ENCODE results near the gene DOCK1.

The DOCK1 gene

GRCh38 chr10:127162841-127163240, 257.6 kb downstream of the DOCK1 start:
- H3K36me3 ChIP-seq (ENCODE audit: low read depth) = no peaks in the 10 kb centered on the region
- no peak overlapping the region for H3K27ac ChIP-seq (ENCODE audit: poor library complexity, severe bottlenecking)
- TF ChIP-seq, protein P1, sequence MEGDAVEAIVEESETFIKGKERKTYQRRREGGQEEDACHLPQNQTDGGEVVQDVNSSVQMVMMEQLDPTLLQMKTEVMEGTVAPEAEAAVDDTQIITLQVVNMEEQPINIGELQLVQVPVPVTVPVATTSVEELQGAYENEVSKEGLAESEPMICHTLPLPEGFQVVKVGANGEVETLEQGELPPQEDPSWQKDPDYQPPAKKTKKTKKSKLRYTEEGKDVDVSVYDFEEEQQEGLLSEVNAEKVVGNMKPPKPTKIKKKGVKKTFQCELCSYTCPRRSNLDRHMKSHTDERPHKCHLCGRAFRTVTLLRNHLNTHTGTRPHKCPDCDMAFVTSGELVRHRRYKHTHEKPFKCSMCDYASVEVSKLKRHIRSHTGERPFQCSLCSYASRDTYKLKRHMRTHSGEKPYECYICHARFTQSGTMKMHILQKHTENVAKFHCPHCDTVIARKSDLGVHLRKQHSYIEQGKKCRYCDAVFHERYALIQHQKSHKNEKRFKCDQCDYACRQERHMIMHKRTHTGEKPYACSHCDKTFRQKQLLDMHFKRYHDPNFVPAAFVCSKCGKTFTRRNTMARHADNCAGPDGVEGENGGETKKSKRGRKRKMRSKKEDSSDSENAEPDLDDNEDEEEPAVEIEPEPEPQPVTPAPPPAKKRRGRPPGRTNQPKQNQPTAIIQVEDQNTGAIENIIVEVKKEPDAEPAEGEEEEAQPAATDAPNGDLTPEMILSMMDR (IDR thresholded peaks at IDR 0.05; ENCODE audit: poor library complexity, severe bottlenecking) = no peak
- no peaks in the 10 kb centered on the region for H3K9me3 ChIP-seq (ENCODE audit: severe bottlenecking)
- no peak for ATAC-seq (ENCODE audit: low read depth)
- H3K4me3 ChIP-seq (ENCODE audit: severe bottlenecking) = no peak overlapping the region
- H3K4me1 ChIP-seq (ENCODE audit: insufficient read depth, poor library complexity, severe bottlenecking) = peaks cover 4% of the 10 kb centered on the region
- no peaks in the 10 kb centered on the region for H3K27me3 ChIP-seq (ENCODE audit: insufficient read depth, poor library complexity, severe bottlenecking)
- DNase-seq (ENCODE audit: low spot score) = no peak

GRCh38 chr10:127168261-127168660, 263.0 kb downstream of the DOCK1 start:
- no peak for ATAC-seq (ENCODE audit: low read depth)
- Histone ChIP-seq H3K27ac (ENCODE audit: poor library complexity, severe bottlenecking) (no peak overlapping the region), H3K36me3 (ENCODE audit: low read depth) (no peaks in the 10 kb centered on the region), H3K27me3 (ENCODE audit: insufficient read depth, poor library complexity, severe bottlenecking) (no peaks in the 10 kb centered on the region), H3K4me3 (ENCODE audit: severe bottlenecking) (no peak overlapping the region), H3K9me3 (ENCODE audit: severe bottlenecking) (no peaks in the 10 kb centered on the region), H3K4me1 (ENCODE audit: insufficient read depth, poor library complexity, severe bottlenecking) (peaks cover 2% of the 10 kb centered on the region)
- TF ChIP-seq, protein P1 (IDR thresholded peaks at IDR 0.05; ENCODE audit: poor library complexity, severe bottlenecking) = no peak
- DNase-seq (ENCODE audit: low spot score) = no peak

DNA sequence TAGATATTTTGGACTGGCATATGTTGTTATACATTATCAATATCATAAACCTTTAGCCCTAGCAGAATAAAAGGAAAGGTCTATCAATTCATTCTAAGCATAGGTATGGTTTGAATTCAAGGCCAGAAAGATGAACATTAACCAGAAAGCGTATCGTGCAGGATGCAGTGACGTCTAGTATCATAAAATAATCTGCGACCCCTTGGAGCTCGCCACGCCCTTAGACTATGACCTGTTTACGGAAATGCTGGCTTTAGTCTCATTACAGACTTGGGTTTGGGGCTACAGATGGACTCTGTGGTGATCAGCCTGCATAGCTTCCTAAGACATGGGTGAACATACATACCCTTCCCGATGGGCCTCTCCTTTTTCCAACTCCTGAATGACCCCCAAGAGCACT, 269.6 kb downstream of the DOCK1 start:
- Histone ChIP-seq H3K36me3 (ENCODE audit: low read depth) (no peaks in the 10 kb centered on the region), H3K27ac (ENCODE audit: poor library complexity, severe bottlenecking) (no peak overlapping the region), H3K27me3 (ENCODE audit: insufficient read depth, poor library complexity, severe bottlenecking) (no peaks in the 10 kb centered on the region), H3K9me3 (ENCODE audit: severe bottlenecking) (no peaks in the 10 kb centered on the region), H3K4me1 (ENCODE audit: insufficient read depth, poor library complexity, severe bottlenecking) (no peaks in the 10 kb centered on the region), H3K4me3 (ENCODE audit: severe bottlenecking) (no peak overlapping the region)
- DNase-seq (ENCODE audit: low spot score) (no peak), ATAC-seq (ENCODE audit: low read depth) (no peak)
- TF ChIP-seq, protein P1 (IDR thresholded peaks at IDR 0.05; ENCODE audit: poor library complexity, severe bottlenecking) = no peak

- ATAC-seq (ENCODE audit: low read depth) = no peak
- no peaks in the 10 kb centered on the region for H3K9me3 ChIP-seq (ENCODE audit: severe bottlenecking)
- TF ChIP-seq, protein P1 (IDR thresholded peaks at IDR 0.05; ENCODE audit: poor library complexity, severe bottlenecking) = no peak
Observed at GRCh38 chr10:127175357-127176110, 270.3 kb downstream of the DOCK1 start.

DNA sequence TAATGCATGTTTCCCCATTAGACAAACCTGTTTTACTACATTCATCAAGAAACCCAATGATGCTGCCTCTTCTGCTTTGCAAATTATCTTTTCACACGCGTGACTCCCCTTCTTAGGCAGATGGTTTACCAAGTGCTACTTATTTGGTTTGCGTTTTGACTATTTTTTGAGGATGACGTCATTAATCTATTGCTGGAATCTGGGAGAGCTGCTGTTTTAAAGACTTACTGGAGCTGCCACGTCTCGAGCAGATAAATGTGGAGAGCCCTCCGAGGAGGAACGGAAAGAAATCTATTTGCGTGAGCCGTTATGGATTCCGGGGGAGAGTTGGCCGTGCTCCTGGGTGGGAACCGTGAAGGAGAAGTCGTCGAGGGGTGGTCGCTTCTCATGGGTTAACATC, 271.4 kb downstream of the DOCK1 start:
- Histone ChIP-seq H3K4me1 (ENCODE audit: insufficient read depth, poor library complexity, severe bottlenecking) (no peaks in the 10 kb centered on the region), H3K4me3 (ENCODE audit: severe bottlenecking) (no peak overlapping the region), H3K9me3 (ENCODE audit: severe bottlenecking) (no peaks in the 10 kb centered on the region), H3K27ac (ENCODE audit: poor library complexity, severe bottlenecking) (no peak overlapping the region), H3K27me3 (ENCODE audit: insufficient read depth, poor library complexity, severe bottlenecking) (no peaks in the 10 kb centered on the region), H3K36me3 (ENCODE audit: low read depth) (no peaks in the 10 kb centered on the region)
- TF ChIP-seq, protein P1 (IDR thresholded peaks at IDR 0.05; ENCODE audit: poor library complexity, severe bottlenecking) = no peak
- DNase-seq (ENCODE audit: low spot score) (no peak), ATAC-seq (ENCODE audit: low read depth) (no peak)

More at GRCh38 chr10:127175357-127176110, 270.3 kb downstream of the DOCK1 start:
- no peak for DNase-seq (ENCODE audit: low spot score)
- Histone ChIP-seq H3K27ac (ENCODE audit: poor library complexity, severe bottlenecking) (no peak overlapping the region), H3K27me3 (ENCODE audit: insufficient read depth, poor library complexity, severe bottlenecking) (no peaks in the 10 kb centered on the region), H3K4me1 (ENCODE audit: insufficient read depth, poor library complexity, severe bottlenecking) (no peaks in the 10 kb centered on the region), H3K4me3 (ENCODE audit: severe bottlenecking) (no peak overlapping the region), H3K36me3 (ENCODE audit: low read depth) (no peaks in the 10 kb centered on the region)

Data from RWPE2 (cell line).